SK-N-SH (cell line): ENCODE measurements around the gene ABCC11. TPM values are rescaled to one million over a fixed set of nuclear protein-coding genes. Genes with fewer than 3 reads are reported as not detected.

ENCODE experiments used
- CTCF ChIA-PET: fragments of 300-600, 350-600 bp; formaldehyde crosslinking; extraction: SDS; loops from one replicate; lab custom pipeline; 2021; lab: Yijun Ruan, JAX
- POLR2A ChIA-PET: fragments of 350-600 bp; sonication (Branson Sonifier 250); formaldehyde crosslinking; extraction: SDS; loops from one replicate; lab custom pipeline; 2020; ENCODE audit warnings: antibody characterized with exemption, inconsistent platforms; lab: Yijun Ruan, JAX
- DNase-seq: peaks from one replicate; pipeline ENCODE4 v3.0.0; 2012
- H2AFZ ChIP-seq: fragments of 200-600 bp; sonication (generic); 2 replicates; pipeline ENCODE4 v1.8.1; 2016; ENCODE audit warnings: antibody characterized with exemption, mild to moderate bottlenecking, low read depth
- H3F3A ChIP-seq: fragments of 200-600 bp; sonication (generic); replicated peaks from 2 replicates; pipeline ENCODE3; 2016; ENCODE audit warnings: antibody characterized with exemption, mild to moderate bottlenecking; ENCODE audit not compliant: insufficient read depth
- H3K27ac ChIP-seq, 2 experiments: fragments of 200-500 bp in 1 of 2; fragments of 200-600 bp in 1 of 2; sonication (Bioruptor generic) in 1 of 2; sonication (generic), shearing (Covaris generic) in 1 of 2; 2 replicates each; pipeline versions ENCODE4 v1.5.1 to v1.6.1; 2014 to 2016; ENCODE audit warnings: low read depth in 2 of 2, inconsistent platforms in 1 of 2, low read length in 1 of 2, mild to moderate bottlenecking in 1 of 2, mixed read lengths in 1 of 2
- H3K27me3 ChIP-seq: fragments of 200-600 bp; sonication (generic), shearing (Covaris generic); 2 replicates; pipeline ENCODE4 v1.6.1; 2016; ENCODE audit warnings: mixed run types; ENCODE audit not compliant: insufficient read depth
- H3K36me3 ChIP-seq, 2 experiments: fragments of 200-500 bp in 1 of 2; fragments of 200-600 bp in 1 of 2; sonication (Bioruptor generic) in 1 of 2; sonication (generic) in 1 of 2; replicated peaks in 1 of 2; 2 replicates each; pipeline versions ENCODE3 to v1.5.1; 2014 to 2016; ENCODE audit warnings: low read length in 1 of 2, mild to moderate bottlenecking in 1 of 2; ENCODE audit not compliant: insufficient read depth in 2 of 2, control insufficient read depth in 1 of 2
- H3K4me1 ChIP-seq, 2 experiments: fragments of 200-500 bp in 1 of 2; fragments of 200-600 bp in 1 of 2; sonication (Bioruptor generic) in 1 of 2; sonication (generic), shearing (Covaris generic) in 1 of 2; 2 replicates each; pipeline versions ENCODE4 v1.5.1 to v1.6.1; 2014 to 2016; ENCODE audit warnings: low read depth in 1 of 2, low read length in 1 of 2, mixed run types in 1 of 2; ENCODE audit not compliant: insufficient read depth in 2 of 2, control insufficient read depth in 1 of 2
- H3K4me2 ChIP-seq: fragments of 200-600 bp; sonication (generic), shearing (Covaris generic); 2 replicates; pipeline ENCODE4 v1.6.1; 2017; ENCODE audit warnings: mixed run types
- H3K4me3 ChIP-seq, 2 experiments: fragments of 200-500 bp in 1 of 2; fragments of 200-600 bp in 1 of 2; sonication (Bioruptor generic) in 1 of 2; sonication (generic), shearing (Covaris generic) in 1 of 2; 2 replicates each; pipeline versions ENCODE4 v1.5.1 to v1.8.1; 2014 to 2016; ENCODE audit warnings: low read depth in 2 of 2, inconsistent platforms in 1 of 2, low read length in 1 of 2, mild to moderate bottlenecking in 1 of 2, mixed read lengths in 1 of 2, moderate library complexity in 1 of 2
- H3K79me2 ChIP-seq: fragments of 200-600 bp; sonication (generic); 2 replicates; pipeline ENCODE4 v1.8.1; 2017; ENCODE audit warnings: mild to moderate bottlenecking; ENCODE audit not compliant: insufficient read depth
- H3K9ac ChIP-seq: fragments of 200-600 bp; sonication (generic); 2 replicates; pipeline ENCODE4 v1.6.1; 2017; ENCODE audit warnings: mixed run types
- H3K9me2 ChIP-seq: fragments of 200-600 bp; sonication (generic); 2 replicates; pipeline ENCODE4 v1.6.1; 2017; ENCODE audit warnings: mixed run types
- H3K9me3 ChIP-seq: fragments of 200-600 bp; sonication (generic); 2 replicates; pipeline ENCODE4 v1.6.1; 2017; ENCODE audit warnings: mixed run types, mild to moderate bottlenecking, moderate library complexity
- H4K20me1 ChIP-seq: fragments of 200-600 bp; sonication (generic); 2 replicates; pipeline ENCODE4 v1.6.1; 2017; ENCODE audit warnings: mild to moderate bottlenecking, mixed run types; ENCODE audit not compliant: insufficient read depth
- CHD2 ChIP-seq: fragments of 150-350 bp; IDR thresholded peaks from 2 replicates; pipeline ENCODE4 v1.6.1; 2018; ENCODE audit warnings: low read length; ENCODE audit not compliant: partially characterized antibody
- EP300 ChIP-seq, 2 experiments: IDR thresholded peaks; 2 replicates each; pipeline versions ENCODE4 v1.4.0 to v1.6.1; 2012; ENCODE audit warnings: borderline replicate concordance in 1 of 2, low read depth in 1 of 2, low read length in 1 of 2
- EZH2phosphoT487 ChIP-seq: fragments of 200-600 bp; sonication (generic); IDR thresholded peaks from 2 replicates; pipeline ENCODE4 v1.6.1; 2017; ENCODE audit warnings: low read depth, mixed run types, mild to moderate bottlenecking, antibody characterized with exemption, moderate library complexity, borderline replicate concordance
- GABPA ChIP-seq: IDR thresholded peaks from 2 replicates; pipeline ENCODE4 v1.4.0; 2012; ENCODE audit warnings: low read depth, mild to moderate bottlenecking
- JUND ChIP-seq: IDR thresholded peaks from 2 replicates; pipeline ENCODE4 v1.4.0; 2012
- MXI1 ChIP-seq: IDR thresholded peaks from 2 replicates; pipeline ENCODE4 v1.6.1; 2012; ENCODE audit warnings: mild to moderate bottlenecking, low read depth, low read length, improper control_type of control experiment
- NFIC ChIP-seq: IDR thresholded peaks from 2 replicates; pipeline ENCODE4 v1.4.0; 2012; ENCODE audit warnings: borderline replicate concordance
- NRF1 ChIP-seq: IDR thresholded peaks from 2 replicates; pipeline ENCODE4 v1.6.1; 2012; ENCODE audit warnings: low read depth, mild to moderate bottlenecking, low read length
- RAD21 ChIP-seq: IDR thresholded peaks from 2 replicates; pipeline ENCODE4 v1.6.1; 2012; ENCODE audit warnings: mild to moderate bottlenecking, low read length
- RCOR1 ChIP-seq: fragments of 150-350 bp; IDR thresholded peaks from 2 replicates; pipeline ENCODE4 v1.6.1; 2017; ENCODE audit warnings: antibody characterized with exemption, low read length
- REST ChIP-seq: IDR thresholded peaks from 2 replicates; pipeline ENCODE4 v1.6.1; 2012; ENCODE audit warnings: mild to moderate bottlenecking, low read depth, low read length, moderate library complexity
- SMC3 ChIP-seq: IDR thresholded peaks from 2 replicates; pipeline ENCODE4 v1.6.1; 2012; ENCODE audit warnings: low read depth, low read length, improper control_type of control experiment
- TAF1 ChIP-seq: IDR thresholded peaks from 2 replicates; pipeline ENCODE4 v1.6.1; 2012; ENCODE audit warnings: low read depth, mild to moderate bottlenecking, low read length, moderate library complexity, borderline replicate concordance
- TEAD4 ChIP-seq: IDR thresholded peaks from 2 replicates; pipeline ENCODE4 v1.4.0; 2012; ENCODE audit warnings: mild to moderate bottlenecking, borderline replicate concordance; ENCODE audit not compliant: insufficient read depth
- USF2 ChIP-seq: fragments of 150-350 bp; IDR thresholded peaks from 2 replicates; pipeline ENCODE4 v1.6.1; 2017; ENCODE audit warnings: antibody characterized with exemption, low read length, low read depth, borderline replicate concordance
- ZBTB33 ChIP-seq: IDR thresholded peaks from 2 replicates; pipeline ENCODE4 v1.4.0; 2012; ENCODE audit warnings: low read depth, borderline replicate concordance
- WGBS: methylation state at CpG from one replicate; pipeline ENCODE4 v1.1.6; 2017; ENCODE audit warnings: low lambda C conversion rate; 5-methylcytosine and 5-hydroxymethylcytosine counted together
- polyA plus RNA-seq, 3 experiments: library from polyadenylated mRNA; depleted of rRNA; stranded (reverse); fragments of >200 nt; gene quantifications; 2 replicates each; pipeline ENCODE4 v1.2.3, GENCODE V29; 2012

ABCC11 gene
- polyA plus RNA-seq, 1 of the 3 experiments (the other 2 are of a cell fraction): 0.07 TPM

- POLR2A ChIA-PET: no interaction called here
- peaks cover 3% of the 10 kb centered on the region for H3F3A ChIP-seq
- TF ChIP-seq CHD2 (no peak), GABPA (no peak), REST (no peak), RCOR1 (no peak), EZH2phosphoT487 (no peak), JUND (no peak), SMC3 (no peak), TAF1 (no peak)
- TF ChIP-seq, all 33 proteins: peak for 0
- DNase-seq: no peak
- H3K9me2 ChIP-seq: no peaks in the 10 kb centered on the region
- H3K9ac ChIP-seq: no peak overlapping the region
- H3K27me3 ChIP-seq: no peaks in the 10 kb centered on the region
- WGBS: 89% methylated on average over 9 of the region's 9 CpGs
- H3K4me1 ChIP-seq: peaks cover 4 to 11% of the 10 kb centered on the region in 2 experiments; a peak in 1 of 4 replicates
- no peak overlapping the region for H2AFZ ChIP-seq
- no peaks in the 10 kb centered on the region for H3K79me2 ChIP-seq
- CTCF ChIA-PET: interaction anchor here (0.6 to 12.0 kb wide), 3 partner anchors 1020 to 1143 kb away, joined by 3 to 152 read pairs (median 3); partner anchors contain the start of gene NETO2
- no peaks in the 10 kb centered on the region for H4K20me1 ChIP-seq
- H3K9me3 ChIP-seq: no peaks in the 10 kb centered on the region
- H3K4me2 ChIP-seq: no peak overlapping the region
- no peak overlapping the region for H3K27ac ChIP-seq
- H3K4me3 ChIP-seq: no peak overlapping the region
- no peaks in the 10 kb centered on the region for H3K36me3 ChIP-seq
These were observed 84.4 kb downstream of the ABCC11 start for GRCh38 chr16:48162839-48163410.

- 85% methylated on average over 4 of the region's 4 CpGs for WGBS
- H3K36me3 ChIP-seq: no peaks in the 10 kb centered on the region
- peaks cover 5% of the 10 kb centered on the region for H3F3A ChIP-seq
- no peaks in the 10 kb centered on the region for H4K20me1 ChIP-seq
- no peaks in the 10 kb centered on the region for H3K27me3 ChIP-seq
- H3K9ac ChIP-seq: no peak overlapping the region
- POLR2A ChIA-PET: interaction anchor here (0.6 kb wide), 1 partner anchor 1020 kb away, joined by 3 read pairs; no protein-coding TSS in a partner anchor
- H3K79me2 ChIP-seq: no peaks in the 10 kb centered on the region
- no peak overlapping the region for H3K4me2 ChIP-seq
- H3K9me2 ChIP-seq: no peaks in the 10 kb centered on the region
- no peak overlapping the region for H3K27ac ChIP-seq
- no peaks in the 10 kb centered on the region for H3K9me3 ChIP-seq
- H2AFZ ChIP-seq: no peak overlapping the region
- H3K4me3 ChIP-seq: no peak overlapping the region
- TF ChIP-seq RCOR1 (no peak), ZBTB33 (no peak), CHD2 (no peak), EP300 (IDR thresholded peaks at IDR 0.05; ENCODE audit: borderline replicate concordance in 1 of 2, low read depth in 1 of 2, low read length in 1 of 2) (no peak), TEAD4 (no peak), NRF1 (no peak), JUND (no peak), RAD21 (no peak), NFIC (no peak), MXI1 (no peak), USF2 (no peak)
- TF ChIP-seq, all 33 proteins: peak for 0
- CTCF ChIA-PET: interaction anchor here (1.1 to 12.0 kb wide), 5 partner anchors 12 to 1308 kb away, joined by 3 to 152 read pairs (median 3); partner anchors contain the start of gene NETO2
- peaks cover 4 to 14% of the 10 kb centered on the region in 2 experiments; a peak in 1 of 4 replicates for H3K4me1 ChIP-seq
- DNase-seq: no peak
These were observed 85.4 kb downstream of the ABCC11 start for GRCh38 chr16:48161906-48162305.
